K562 (cell line): ENCODE measurements around the gene TFCP2L1. TPM values are rescaled to one million over a fixed set of nuclear protein-coding genes. Genes with fewer than 3 reads are reported as not detected.

ENCODE experiments used
- HMG20A ChIP-seq: fragments of 450-650 bp; formaldehyde crosslinking; conservative IDR thresholded peaks from 2 replicates; pipeline ENCODE4 v1.4.0; 2020; ENCODE audit warnings: mild to moderate bottlenecking, mixed read lengths
- RBM22 ChIP-seq: fragments of 200-400 bp; formaldehyde crosslinking; IDR thresholded peaks from 2 replicates; pipeline ENCODE4 v1.6.1; 2018; ENCODE audit warnings: low read length, low read depth; ENCODE audit not compliant: poor library complexity, severe bottlenecking
- TRIM25 ChIP-seq: fragments of 450-650 bp; IDR thresholded peaks from 2 replicates; pipeline ENCODE4 v1.7.0; 2016; ENCODE audit warnings: borderline replicate concordance
- polyA plus RNA-seq, 8 experiments: library from polyadenylated mRNA; depleted of rRNA in 4 of 8; stranded (reverse) in 5 of 8; unstranded in 3 of 8; fragments of >200 nt; fragmentation: Nextera tagmentation in 2 of 8; fragmentation: Illumina TruSeq in 1 of 8; extraction: Ambion mirVana in 2 of 8; extraction: Trizol in 1 of 8; gene quantifications; 2 replicates each; pipeline versions ENCODE4 v1.2.1 to v1.2.3, GENCODE V29; 2011 to 2014; ENCODE audit warnings: inconsistent platforms in 1 of 8, missing spikeins in 1 of 8
- total RNA-seq, 7 experiments: library from RNA; depleted of rRNA in 6 of 7; stranded (reverse); fragments of >200 nt in 6 of 7; fragmentation: Illumina TruSeq in 2 of 7; extraction: Trizol in 2 of 7; gene quantifications; 2 replicates each; pipeline versions ENCODE4 v1.2.1 to v1.2.3, GENCODE V29; 2011 to 2021; ENCODE audit warnings: low replicate concordance in 1 of 7
- TF ChIP-seq, protein P1 (sequence below), 3 experiments: fragments of 200-800 bp in 1 of 3; fragments of 250-450 bp in 1 of 3; fragments of 450-650 bp in 1 of 3; sonication (Bioruptor Pico) in 1 of 3; sonication (Bioruptor generic) in 1 of 3; formaldehyde crosslinking in 1 of 3; IDR thresholded peaks; 2 replicates each; pipeline versions ENCODE4 v1.6.1 to v1.8.0; 2016 to 2022; ENCODE audit warnings: mild to moderate bottlenecking in 2 of 3, missing genetic modification characterization in 2 of 3, missing compliant biosample characterization in 1 of 3, moderate library complexity in 1 of 3

Gene TFCP2L1
- total and polyA plus RNA-seq, 9 of the 15 experiments (the other 6 are each of a cell fraction or from before 2014, with no cell fraction given): 0.08 to 1.00 (median 0.42) TPM

DNA sequence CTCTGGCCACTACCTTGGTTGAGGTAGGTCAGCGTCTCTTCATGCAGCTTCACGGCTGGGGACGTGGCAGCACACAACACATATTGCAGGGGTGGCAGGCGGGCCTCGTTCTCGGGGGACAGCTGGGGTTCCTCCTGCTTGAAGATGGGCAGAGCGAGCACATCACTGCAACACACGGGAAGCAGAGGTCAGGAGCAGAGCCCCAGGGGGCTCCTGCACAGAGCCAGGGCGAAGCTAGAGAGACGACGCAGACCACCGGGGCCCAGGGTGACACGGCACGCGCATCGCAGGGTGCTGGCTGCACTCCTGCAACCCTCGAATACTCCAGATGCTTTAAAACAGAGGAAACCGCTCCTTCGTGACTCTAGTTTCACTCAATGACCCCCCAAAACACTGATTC is 3.9 kb downstream of the TFCP2L1 start (continued):
- TF ChIP-seq, protein P1, sequence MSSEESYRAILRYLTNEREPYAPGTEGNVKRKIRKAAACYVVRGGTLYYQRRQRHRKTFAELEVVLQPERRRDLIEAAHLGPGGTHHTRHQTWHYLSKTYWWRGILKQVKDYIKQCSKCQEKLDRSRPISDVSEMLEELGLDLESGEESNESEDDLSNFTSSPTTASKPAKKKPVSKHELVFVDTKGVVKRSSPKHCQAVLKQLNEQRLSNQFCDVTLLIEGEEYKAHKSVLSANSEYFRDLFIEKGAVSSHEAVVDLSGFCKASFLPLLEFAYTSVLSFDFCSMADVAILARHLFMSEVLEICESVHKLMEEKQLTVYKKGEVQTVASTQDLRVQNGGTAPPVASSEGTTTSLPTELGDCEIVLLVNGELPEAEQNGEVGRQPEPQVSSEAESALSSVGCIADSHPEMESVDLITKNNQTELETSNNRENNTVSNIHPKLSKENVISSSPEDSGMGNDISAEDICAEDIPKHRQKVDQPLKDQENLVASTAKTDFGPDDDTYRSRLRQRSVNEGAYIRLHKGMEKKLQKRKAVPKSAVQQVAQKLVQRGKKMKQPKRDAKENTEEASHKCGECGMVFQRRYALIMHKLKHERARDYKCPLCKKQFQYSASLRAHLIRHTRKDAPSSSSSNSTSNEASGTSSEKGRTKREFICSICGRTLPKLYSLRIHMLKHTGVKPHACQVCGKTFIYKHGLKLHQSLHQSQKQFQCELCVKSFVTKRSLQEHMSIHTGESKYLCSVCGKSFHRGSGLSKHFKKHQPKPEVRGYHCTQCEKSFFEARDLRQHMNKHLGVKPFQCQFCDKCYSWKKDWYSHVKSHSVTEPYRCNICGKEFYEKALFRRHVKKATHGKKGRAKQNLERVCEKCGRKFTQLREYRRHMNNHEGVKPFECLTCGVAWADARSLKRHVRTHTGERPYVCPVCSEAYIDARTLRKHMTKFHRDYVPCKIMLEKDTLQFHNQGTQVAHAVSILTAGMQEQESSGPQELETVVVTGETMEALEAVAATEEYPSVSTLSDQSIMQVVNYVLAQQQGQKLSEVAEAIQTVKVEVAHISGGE (CRISPR knock-in tag; IDR thresholded peaks at IDR 0.05): no peak
- TF ChIP-seq TRIM25 (no peak), HMG20A (CRISPR knock-in tag) (no peak), RBM22 (no peak)
